Measurements from ENCODE around the gene PCDHGB4.

- TF ChIP-seq FOXK2 (IDR thresholded peaks at IDR 0.05), result no peak
- no peak for TF ChIP-seq CTCF (CRISPR knock-in tag; IDR thresholded peaks at IDR 0.05)
Measured at GRCh38 chr5:141382469-141383294, 4.8 kb upstream of the PCDHGB4 start, which contains the start of gene PCDHGA7.

All from HepG2 (cell line).